ENCODE results near the gene ABCF3.

- TF ChIP-seq CTCF (IDR thresholded peaks at IDR 0.05), result no peak
- no peak for TF ChIP-seq POLR2AphosphoS5 (IDR thresholded peaks at IDR 0.05; ENCODE audit: insufficient read depth in 1 of 2, low read depth in 1 of 2)
- no peak for TF ChIP-seq POLR2A (IDR thresholded peaks at IDR 0.05)
Observed at GRCh38 chr3:184188080-184188479, 2.1 kb downstream of the ABCF3 start.

Data from vagina (tissue), 2 donors.